ENCODE measurements around the gene PRG3.

Gene PRG3

DNA sequence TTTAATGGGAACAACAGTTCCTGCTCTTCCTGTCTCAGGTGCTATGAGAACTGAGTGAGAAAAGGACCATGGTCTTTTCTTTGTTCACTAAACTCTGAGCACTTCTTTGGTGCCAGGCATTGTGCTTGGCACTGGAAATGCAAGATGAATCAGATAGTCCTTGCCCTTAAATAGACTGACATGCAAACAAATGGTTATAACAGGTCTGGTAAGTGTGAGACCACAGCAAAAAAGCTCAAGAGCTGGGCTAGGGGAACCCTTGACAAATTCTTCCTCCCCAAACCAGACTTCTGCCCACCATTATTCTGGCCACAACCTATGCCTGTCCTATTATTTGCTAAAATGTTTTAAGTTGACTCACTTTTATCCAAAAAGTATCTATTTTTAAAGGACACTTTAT is 40.9 kb upstream of the PRG3 start:
- Mint-ChIP-seq H3K4me3 (no peak overlapping the region), H3K27ac (no peak overlapping the region), H3K9me3 (no peaks in the 10 kb centered on the region), H3K4me1 (peaks cover 12% of the 10 kb centered on the region), H3K36me3 (ENCODE audit: low read depth) (peaks cover 29% of the 10 kb centered on the region), H3K27me3 (ENCODE audit: low read depth) (no peaks in the 10 kb centered on the region)
- TF ChIP-seq, protein P1, sequence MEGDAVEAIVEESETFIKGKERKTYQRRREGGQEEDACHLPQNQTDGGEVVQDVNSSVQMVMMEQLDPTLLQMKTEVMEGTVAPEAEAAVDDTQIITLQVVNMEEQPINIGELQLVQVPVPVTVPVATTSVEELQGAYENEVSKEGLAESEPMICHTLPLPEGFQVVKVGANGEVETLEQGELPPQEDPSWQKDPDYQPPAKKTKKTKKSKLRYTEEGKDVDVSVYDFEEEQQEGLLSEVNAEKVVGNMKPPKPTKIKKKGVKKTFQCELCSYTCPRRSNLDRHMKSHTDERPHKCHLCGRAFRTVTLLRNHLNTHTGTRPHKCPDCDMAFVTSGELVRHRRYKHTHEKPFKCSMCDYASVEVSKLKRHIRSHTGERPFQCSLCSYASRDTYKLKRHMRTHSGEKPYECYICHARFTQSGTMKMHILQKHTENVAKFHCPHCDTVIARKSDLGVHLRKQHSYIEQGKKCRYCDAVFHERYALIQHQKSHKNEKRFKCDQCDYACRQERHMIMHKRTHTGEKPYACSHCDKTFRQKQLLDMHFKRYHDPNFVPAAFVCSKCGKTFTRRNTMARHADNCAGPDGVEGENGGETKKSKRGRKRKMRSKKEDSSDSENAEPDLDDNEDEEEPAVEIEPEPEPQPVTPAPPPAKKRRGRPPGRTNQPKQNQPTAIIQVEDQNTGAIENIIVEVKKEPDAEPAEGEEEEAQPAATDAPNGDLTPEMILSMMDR (IDR thresholded peaks at IDR 0.05; ENCODE audit: unreplicated experiment in 3 of 3) = no peak

DNA sequence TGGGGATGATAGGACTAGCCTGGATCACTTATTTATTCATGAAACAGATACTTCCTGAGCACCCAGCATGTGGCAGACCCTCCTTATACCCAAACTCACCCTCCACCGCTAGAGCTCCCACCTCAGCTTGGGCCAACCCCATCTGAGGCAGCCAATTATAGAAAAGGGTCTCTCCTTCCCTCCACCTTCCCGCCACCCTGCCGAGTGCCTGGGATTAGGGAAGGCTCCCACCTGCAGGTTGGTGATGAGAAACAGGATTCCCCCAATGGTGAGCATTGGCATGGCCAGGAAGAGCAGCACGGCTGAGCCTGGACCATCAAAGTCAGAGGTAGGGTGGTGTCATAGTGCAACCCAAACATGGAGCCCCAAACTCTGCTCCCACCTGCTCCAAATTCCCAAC is 40.1 kb upstream of the PRG3 start:
- Mint-ChIP-seq H3K4me3 (no peak overlapping the region), H3K27ac (no peak overlapping the region), H3K36me3 (ENCODE audit: low read depth) (peaks cover 34% of the 10 kb centered on the region), H3K9me3 (no peaks in the 10 kb centered on the region), H3K4me1 (peaks cover 7% of the 10 kb centered on the region), H3K27me3 (ENCODE audit: low read depth) (no peaks in the 10 kb centered on the region)
- TF ChIP-seq, protein P1 (IDR thresholded peaks at IDR 0.05; ENCODE audit: unreplicated experiment in 3 of 3) = no peak

DNA sequence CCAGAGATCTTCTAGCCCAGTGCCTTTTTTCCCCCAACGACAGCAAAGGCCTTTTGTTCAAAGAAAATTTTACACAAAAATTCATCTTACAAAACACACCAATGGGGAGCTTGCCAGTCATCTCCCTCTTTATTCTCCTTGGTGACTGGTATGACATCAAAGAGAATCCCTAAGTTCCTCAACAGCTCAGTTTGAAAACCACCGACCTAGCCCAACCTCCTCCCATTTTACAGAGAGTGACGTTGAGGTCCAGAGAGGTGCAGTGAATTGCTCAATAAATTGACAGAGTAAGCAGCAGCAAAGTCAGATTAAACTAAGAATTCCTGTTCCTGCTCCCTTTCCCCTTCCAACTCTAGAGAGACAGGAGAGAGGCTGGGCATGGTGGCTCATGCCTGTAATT is 38.2 kb upstream of the PRG3 start:
- TF ChIP-seq, protein P1 (IDR thresholded peaks at IDR 0.05; ENCODE audit: unreplicated experiment in 3 of 3) = no peak
- Mint-ChIP-seq H3K27ac (no peak overlapping the region), H3K36me3 (ENCODE audit: low read depth) (peaks cover 48% of the 10 kb centered on the region), H3K4me3 (no peak overlapping the region), H3K9me3 (no peaks in the 10 kb centered on the region), H3K27me3 (ENCODE audit: low read depth) (no peaks in the 10 kb centered on the region), H3K4me1 (no peaks in the 10 kb centered on the region)

DNA sequence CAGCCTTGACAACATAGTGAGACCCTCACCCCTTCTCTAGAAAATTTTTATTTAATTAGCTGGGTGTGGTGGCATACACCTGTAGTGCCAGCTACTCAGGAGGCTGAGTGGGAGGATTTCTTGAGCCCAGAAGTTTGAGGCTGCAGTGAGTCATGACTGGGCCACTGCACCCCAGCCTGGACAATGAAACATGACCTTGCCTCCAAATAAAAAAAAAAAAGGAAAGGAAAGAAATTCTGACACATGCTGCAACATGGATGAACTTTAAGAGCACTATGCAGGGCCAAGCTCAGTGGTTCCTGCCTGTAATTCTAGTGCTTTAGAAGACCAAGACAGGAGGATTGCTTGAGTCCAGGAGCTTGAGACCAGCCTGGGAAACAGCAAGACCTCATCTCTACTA is 37.2 kb upstream of the PRG3 start:
- TF ChIP-seq, protein P1 (IDR thresholded peaks at IDR 0.05; ENCODE audit: unreplicated experiment in 3 of 3) = no peak
- Mint-ChIP-seq H3K4me1 (no peaks in the 10 kb centered on the region), H3K36me3 (ENCODE audit: low read depth) (peaks cover 52% of the 10 kb centered on the region), H3K27ac (no peak overlapping the region), H3K27me3 (ENCODE audit: low read depth) (no peaks in the 10 kb centered on the region), H3K4me3 (no peak overlapping the region), H3K9me3 (no peaks in the 10 kb centered on the region)

DNA sequence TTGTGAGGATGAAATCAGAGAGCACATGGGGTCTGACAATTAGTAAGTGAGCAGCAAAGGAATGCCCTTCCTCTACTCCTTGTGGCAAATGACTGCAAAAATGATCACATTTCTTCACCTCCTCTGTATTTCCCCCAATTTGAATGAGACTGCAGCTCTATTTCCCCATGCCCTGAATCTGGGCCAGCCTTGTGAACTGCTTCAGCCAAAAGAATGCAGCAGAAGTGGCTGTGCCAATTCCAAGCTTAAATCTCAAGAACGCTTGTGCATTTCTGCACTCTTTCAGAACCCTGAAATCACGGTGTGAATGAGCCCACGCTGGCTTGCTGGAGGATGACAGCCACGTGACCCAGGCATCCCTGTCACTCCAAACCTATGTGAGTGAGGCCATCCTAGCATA is 36.1 kb upstream of the PRG3 start:
- H3K36me3 Mint-ChIP-seq (ENCODE audit: low read depth) = peaks cover 48% of the 10 kb centered on the region
- TF ChIP-seq, protein P1 (IDR thresholded peaks at IDR 0.05; ENCODE audit: unreplicated experiment in 3 of 3) = no peak
- no peak overlapping the region for H3K4me3 Mint-ChIP-seq
- H3K4me1 Mint-ChIP-seq = no peaks in the 10 kb centered on the region
- H3K9me3 Mint-ChIP-seq = no peaks in the 10 kb centered on the region
- H3K27ac Mint-ChIP-seq = no peak overlapping the region
- H3K27me3 Mint-ChIP-seq (ENCODE audit: low read depth) = no peaks in the 10 kb centered on the region

DNA sequence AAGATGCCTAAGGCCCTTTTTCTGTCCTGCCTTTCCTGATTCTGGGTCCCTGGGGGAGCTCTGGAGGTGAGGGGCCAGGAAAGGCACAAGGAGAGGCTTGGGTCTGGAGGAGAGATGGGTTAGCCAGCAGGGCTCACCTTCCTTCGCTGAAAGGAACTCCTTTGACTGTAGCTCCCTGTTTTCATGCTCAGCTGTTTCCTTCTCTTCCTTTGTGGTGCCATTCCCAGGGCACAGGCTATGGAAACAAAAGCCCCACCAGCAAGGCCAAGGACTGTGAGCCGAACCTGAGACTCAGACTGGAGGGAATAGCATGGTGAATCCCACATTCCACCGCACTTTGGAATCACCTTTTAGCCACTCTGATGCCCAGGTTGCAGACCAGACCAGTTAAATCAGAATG is 35.5 kb upstream of the PRG3 start:
- Mint-ChIP-seq H3K9me3 (no peaks in the 10 kb centered on the region), H3K27me3 (ENCODE audit: low read depth) (no peaks in the 10 kb centered on the region), H3K27ac (no peak overlapping the region), H3K4me1 (no peaks in the 10 kb centered on the region), H3K36me3 (ENCODE audit: low read depth) (peaks cover 48% of the 10 kb centered on the region), H3K4me3 (no peak overlapping the region)
- TF ChIP-seq, protein P1 (IDR thresholded peaks at IDR 0.05; ENCODE audit: unreplicated experiment in 3 of 3) = no peak

Measured in nephron (organoid).